Caco-2 (cell line): ENCODE measurements around the gene KIT. TPM values are rescaled to one million over a fixed set of nuclear protein-coding genes. Genes with fewer than 3 reads are reported as not detected.

Source experiments
- BruUV-seq: library from RNA; stranded (reverse); fragments of 400-500 nt; replicated peaks from 2 replicates; lab custom pipeline; 2021; lab: Mats Ljungman, UMichigan
- CTCF ChIA-PET: fragments of 300-600 bp; sonication (Branson Sonifier 250); formaldehyde crosslinking; loops from one replicate; lab custom pipeline; 2022; ENCODE audit warnings: antibody characterized with exemption; lab: Charles Lee
- POLR2A ChIA-PET: fragments of 300-600 bp; sonication (Branson Sonifier 250); formaldehyde crosslinking; loops from one replicate; lab custom pipeline; 2022; ENCODE audit warnings: antibody characterized with exemption; lab: Charles Lee
- DNase-seq, 2 experiments: peaks; one replicate each; pipeline versions ENCODE4 v3.0.0 to v3.0.0-alpha.2; 2020 to 2022
- H3K27me3 ChIP-seq: replicated peaks from 2 replicates; pipeline ENCODE4 v1.6.0; 2011; ENCODE audit warnings: low read length; ENCODE audit not compliant: control insufficient read depth, insufficient read depth
- H3K36me3 ChIP-seq: 2 replicates; pipeline ENCODE4 v1.5.1; 2011; ENCODE audit warnings: low read length; ENCODE audit not compliant: control insufficient read depth, insufficient read depth
- H3K4me1 ChIP-seq: fragments of 250-450 bp; sonication (Bioruptor Pico); 2 replicates; pipeline ENCODE4 v1.5.1; 2020; ENCODE audit warnings: mild to moderate bottlenecking
- H3K4me3 ChIP-seq: 2 replicates; pipeline ENCODE4 v1.5.1; 2011; ENCODE audit warnings: low read depth, mild to moderate bottlenecking, control low read depth, low read length
- H3K9me3 ChIP-seq: fragments of 250-450 bp; sonication (Bioruptor Pico); 2 replicates; pipeline ENCODE4 v1.5.1; 2020; ENCODE audit warnings: mild to moderate bottlenecking, moderate library complexity
- H3K27ac Mint-ChIP-seq: one replicate; pipeline ENCODE4 v1.8.0; 2022; ENCODE audit warnings: mixed read lengths; ENCODE audit not compliant: unreplicated experiment
- H3K27me3 Mint-ChIP-seq: one replicate; pipeline ENCODE4 v1.8.0; 2022; ENCODE audit warnings: mixed read lengths; ENCODE audit not compliant: insufficient read depth, unreplicated experiment
- H3K36me3 Mint-ChIP-seq: one replicate; pipeline ENCODE4 v1.8.0; 2022; ENCODE audit warnings: mild to moderate bottlenecking, mixed read lengths; ENCODE audit not compliant: insufficient read depth, unreplicated experiment
- H3K4me1 Mint-ChIP-seq: one replicate; pipeline ENCODE4 v1.8.0; 2022; ENCODE audit warnings: low read depth, mixed read lengths; ENCODE audit not compliant: unreplicated experiment
- H3K4me3 Mint-ChIP-seq: one replicate; pipeline ENCODE4 v1.8.0; 2022; ENCODE audit warnings: mild to moderate bottlenecking, moderate library complexity, mixed read lengths; ENCODE audit not compliant: unreplicated experiment
- H3K9me3 Mint-ChIP-seq: one replicate; pipeline ENCODE4 v1.8.0; 2022; ENCODE audit warnings: mixed read lengths; ENCODE audit not compliant: unreplicated experiment
- CTCF ChIP-seq, 2 experiments: fragments of 200-600 bp in 1 of 2; IDR thresholded peaks; 1 replicate in 1 of 2; 2 replicates in 1 of 2; pipeline versions ENCODE4 v1.5.1 to v1.8.0; 2011 to 2022; ENCODE audit warnings: antibody characterized with exemption in 1 of 2, control low read depth in 1 of 2, inconsistent platforms in 1 of 2, low read depth in 1 of 2, low read length in 1 of 2, mild to moderate bottlenecking in 1 of 2, moderate library complexity in 1 of 2; ENCODE audit not compliant: insufficient read depth in 1 of 2, severe bottlenecking in 1 of 2, unreplicated experiment in 1 of 2
- intact Hi-C: fragments of 100-400 bp; cut with micrococcal nuclease; formaldehyde crosslinking; loops from one replicate; pipeline ENCODE4 v1.10.0; 2022; ENCODE audit not compliant: unreplicated experiment
- total RNA-seq: library from RNA; stranded (reverse); gene quantifications from 2 replicates; pipeline ENCODE4 v1.2.3, GENCODE V29; 2022

Gene KIT
- total RNA-seq, 1 experiment from 2014 or later = 1.7 TPM

DNA sequence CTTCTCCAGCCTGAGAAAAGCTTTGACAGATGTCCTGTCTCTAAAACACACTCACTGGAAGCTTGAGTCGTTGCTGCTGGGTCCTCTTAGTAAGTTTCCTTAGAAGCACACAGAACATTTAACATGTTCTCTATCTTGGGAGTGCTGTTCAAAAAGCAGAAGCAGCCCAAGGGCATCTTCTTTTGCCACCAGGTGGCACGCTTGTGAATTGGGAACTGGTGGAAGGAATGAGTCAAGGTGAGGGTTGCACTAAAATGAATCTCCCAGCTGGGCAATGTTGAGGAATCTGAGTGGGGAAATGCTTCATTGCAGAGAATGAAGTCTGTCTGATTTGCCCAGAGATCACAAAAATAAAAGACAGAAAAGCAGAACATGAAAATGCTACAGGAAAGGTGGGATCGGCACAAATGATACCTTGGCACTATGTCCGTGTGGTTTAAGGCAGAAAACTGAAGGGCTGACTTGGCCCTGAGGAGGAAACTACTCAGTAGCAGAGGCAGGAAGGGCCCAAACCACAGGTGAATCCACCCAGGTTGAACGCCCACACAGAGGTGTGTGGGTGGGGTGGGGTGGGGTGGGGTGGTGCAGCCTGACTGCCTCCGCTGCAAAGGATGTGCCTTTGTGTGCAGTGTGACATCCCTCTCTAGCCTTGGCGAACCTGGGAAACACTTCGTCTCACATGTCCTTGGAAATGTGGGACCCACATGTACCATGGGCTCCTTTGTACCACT, 26.0 kb downstream of the KIT start:
- Histone ChIP-seq H3K4me1 (no peaks in the 10 kb centered on the region), H3K36me3 (no peaks in the 10 kb centered on the region), H3K9me3 (no peaks in the 10 kb centered on the region), H3K27me3 (no peaks in the 10 kb centered on the region), H3K4me3 (no peak overlapping the region)
- intact Hi-C loops = loop anchor here (1.0 to 10.0 kb wide), 4 partner anchors 158 to 299 kb away; no protein-coding TSS in a partner anchor
- no peaks in the 10 kb centered on the region for H3K27me3 Mint-ChIP-seq
- peak in 1 of 2 experiments; percentile 33 for DNase-seq
- TF ChIP-seq CTCF (IDR thresholded peaks at IDR 0.05; ENCODE audit: insufficient read depth in 1 of 2, low read depth in 1 of 2, low read length in 1 of 2, severe bottlenecking in 1 of 2, unreplicated experiment in 1 of 2) = peak in 1 of 2 experiments; percentile 37
- no TSS peak for BruUV-seq
- H3K4me3 Mint-ChIP-seq = no peak overlapping the region
- no peaks in the 10 kb centered on the region for H3K36me3 Mint-ChIP-seq
- ChIA-PET CTCF (no interaction called here), POLR2A (no interaction called here)
- no peaks in the 10 kb centered on the region for H3K4me1 Mint-ChIP-seq
- no peak overlapping the region for H3K27ac Mint-ChIP-seq
- no peaks in the 10 kb centered on the region for H3K9me3 Mint-ChIP-seq

DNA sequence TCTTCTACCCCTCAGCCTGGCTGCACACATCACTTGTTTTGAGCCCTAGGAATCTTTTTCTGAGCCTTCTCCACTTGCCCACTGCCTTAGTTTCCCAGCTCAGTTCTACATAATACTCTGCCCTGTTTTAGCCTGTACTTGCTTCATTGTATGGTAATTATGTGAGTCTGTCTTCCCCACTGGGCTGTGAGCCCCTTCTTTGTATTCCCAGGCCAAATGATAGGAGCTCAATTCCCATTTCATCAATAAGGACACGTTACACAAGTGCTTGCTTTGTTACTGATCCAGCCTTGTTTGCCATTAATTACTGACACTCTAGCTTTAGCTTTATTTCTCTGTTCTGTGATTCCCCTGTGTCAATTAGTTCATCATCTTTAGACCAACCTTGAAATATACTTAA, 28.1 kb downstream of the KIT start:
- Histone ChIP-seq H3K27me3 (no peaks in the 10 kb centered on the region), H3K4me1 (no peaks in the 10 kb centered on the region), H3K36me3 (no peaks in the 10 kb centered on the region), H3K9me3 (no peaks in the 10 kb centered on the region), H3K4me3 (no peak overlapping the region)
- TF ChIP-seq CTCF (IDR thresholded peaks at IDR 0.05; ENCODE audit: insufficient read depth in 1 of 2, low read depth in 1 of 2, low read length in 1 of 2, severe bottlenecking in 1 of 2, unreplicated experiment in 1 of 2) = no peak
- Mint-ChIP-seq H3K27ac (no peak overlapping the region), H3K9me3 (no peaks in the 10 kb centered on the region), H3K27me3 (no peaks in the 10 kb centered on the region), H3K4me1 (no peaks in the 10 kb centered on the region), H3K4me3 (no peak overlapping the region), H3K36me3 (no peaks in the 10 kb centered on the region)
- CTCF ChIA-PET = no interaction called here
- intact Hi-C loops = loop anchor here (10.0 kb wide), 1 partner anchor 301 kb away; no protein-coding TSS in a partner anchor
- DNase-seq = no peak
- no TSS peak for BruUV-seq
- POLR2A ChIA-PET = no interaction called here

DNA sequence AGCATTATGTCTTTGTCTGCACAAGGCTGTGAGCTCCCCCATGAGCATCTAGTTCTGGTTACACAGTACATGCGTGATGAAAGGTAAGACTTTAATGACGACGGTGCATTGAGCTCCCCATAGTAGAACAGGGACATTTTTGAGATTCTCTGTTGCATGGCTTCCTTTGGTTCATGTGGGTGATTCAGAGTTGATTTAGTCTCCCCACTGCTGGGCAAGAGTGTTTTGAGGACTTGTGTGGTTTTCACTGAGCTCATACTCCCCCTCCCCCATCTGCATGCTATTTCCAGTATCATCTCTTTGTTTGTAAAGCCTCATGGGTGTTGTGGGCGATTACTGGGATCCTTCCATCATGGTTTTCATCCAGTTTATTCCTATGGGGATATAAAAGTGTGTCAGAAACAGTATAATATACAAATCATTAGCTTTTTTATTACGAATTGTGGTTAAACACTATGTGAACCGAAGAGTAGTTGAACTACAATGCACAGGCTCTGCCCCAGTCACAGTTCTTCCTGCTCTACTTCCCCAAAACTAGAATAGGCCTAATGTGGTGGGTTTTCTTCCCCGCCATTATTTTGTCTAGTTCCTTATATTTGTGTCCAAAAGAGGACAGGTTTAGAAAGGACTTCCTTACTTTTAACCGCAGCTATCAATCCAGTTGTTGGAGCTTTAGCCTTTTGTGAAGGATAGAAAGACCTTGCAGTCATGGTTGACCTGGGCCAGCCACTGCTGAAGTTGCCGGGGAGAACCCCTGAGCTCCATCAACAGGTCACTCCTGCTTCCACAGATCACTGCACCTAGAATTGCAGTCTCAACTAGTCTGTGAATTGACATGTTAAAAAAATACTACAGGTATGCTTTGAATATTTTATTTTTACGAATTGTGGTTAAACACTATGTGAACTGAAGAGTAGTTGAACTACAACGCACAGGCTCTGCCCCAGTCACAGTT, 30.4 kb downstream of the KIT start:
- intact Hi-C loops = loop anchor here (10.0 kb wide), 1 partner anchor 303 kb away; no protein-coding TSS in a partner anchor
- no TSS peak for BruUV-seq
- Histone ChIP-seq H3K36me3 (no peaks in the 10 kb centered on the region), H3K9me3 (no peaks in the 10 kb centered on the region), H3K4me3 (no peak overlapping the region), H3K27me3 (no peaks in the 10 kb centered on the region), H3K4me1 (no peaks in the 10 kb centered on the region)
- no peak overlapping the region for H3K4me3 Mint-ChIP-seq
- no peaks in the 10 kb centered on the region for H3K36me3 Mint-ChIP-seq
- DNase-seq = no peak
- H3K27ac Mint-ChIP-seq = no peak overlapping the region
- peaks cover under 1% of the 10 kb centered on the region for H3K27me3 Mint-ChIP-seq
- TF ChIP-seq CTCF (IDR thresholded peaks at IDR 0.05; ENCODE audit: insufficient read depth in 1 of 2, low read depth in 1 of 2, low read length in 1 of 2, severe bottlenecking in 1 of 2, unreplicated experiment in 1 of 2) = no peak
- H3K4me1 Mint-ChIP-seq = no peaks in the 10 kb centered on the region
- no peaks in the 10 kb centered on the region for H3K9me3 Mint-ChIP-seq
- CTCF ChIA-PET = no interaction called here
- POLR2A ChIA-PET = no interaction called here
